Measurements from ENCODE around the gene TJP2.

The TJP2 gene

DNA sequence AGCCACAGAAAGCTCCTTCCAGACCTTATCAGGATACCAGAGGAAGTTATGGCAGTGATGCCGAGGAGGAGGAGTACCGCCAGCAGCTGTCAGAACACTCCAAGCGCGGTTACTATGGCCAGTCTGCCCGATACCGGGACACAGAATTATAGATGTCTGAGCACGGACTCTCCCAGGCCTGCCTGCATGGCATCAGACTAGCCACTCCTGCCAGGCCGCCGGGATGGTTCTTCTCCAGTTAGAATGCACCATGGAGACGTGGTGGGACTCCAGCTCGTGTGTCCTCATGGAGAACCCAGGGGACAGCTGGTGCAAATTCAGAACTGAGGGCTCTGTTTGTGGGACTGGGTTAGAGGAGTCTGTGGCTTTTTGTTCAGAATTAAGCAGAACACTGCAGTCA is 80.1 kb downstream of the TJP2 start:
- TF ChIP-seq, protein P1, sequence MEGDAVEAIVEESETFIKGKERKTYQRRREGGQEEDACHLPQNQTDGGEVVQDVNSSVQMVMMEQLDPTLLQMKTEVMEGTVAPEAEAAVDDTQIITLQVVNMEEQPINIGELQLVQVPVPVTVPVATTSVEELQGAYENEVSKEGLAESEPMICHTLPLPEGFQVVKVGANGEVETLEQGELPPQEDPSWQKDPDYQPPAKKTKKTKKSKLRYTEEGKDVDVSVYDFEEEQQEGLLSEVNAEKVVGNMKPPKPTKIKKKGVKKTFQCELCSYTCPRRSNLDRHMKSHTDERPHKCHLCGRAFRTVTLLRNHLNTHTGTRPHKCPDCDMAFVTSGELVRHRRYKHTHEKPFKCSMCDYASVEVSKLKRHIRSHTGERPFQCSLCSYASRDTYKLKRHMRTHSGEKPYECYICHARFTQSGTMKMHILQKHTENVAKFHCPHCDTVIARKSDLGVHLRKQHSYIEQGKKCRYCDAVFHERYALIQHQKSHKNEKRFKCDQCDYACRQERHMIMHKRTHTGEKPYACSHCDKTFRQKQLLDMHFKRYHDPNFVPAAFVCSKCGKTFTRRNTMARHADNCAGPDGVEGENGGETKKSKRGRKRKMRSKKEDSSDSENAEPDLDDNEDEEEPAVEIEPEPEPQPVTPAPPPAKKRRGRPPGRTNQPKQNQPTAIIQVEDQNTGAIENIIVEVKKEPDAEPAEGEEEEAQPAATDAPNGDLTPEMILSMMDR (conservative IDR thresholded peaks at IDR 0.05; ENCODE audit: low read depth, low read length): no peak
- no peak overlapping the region for H3K4me3 ChIP-seq (ENCODE audit: low read length)
- no peak for DNase-seq (ENCODE audit: low read depth)

DNA sequence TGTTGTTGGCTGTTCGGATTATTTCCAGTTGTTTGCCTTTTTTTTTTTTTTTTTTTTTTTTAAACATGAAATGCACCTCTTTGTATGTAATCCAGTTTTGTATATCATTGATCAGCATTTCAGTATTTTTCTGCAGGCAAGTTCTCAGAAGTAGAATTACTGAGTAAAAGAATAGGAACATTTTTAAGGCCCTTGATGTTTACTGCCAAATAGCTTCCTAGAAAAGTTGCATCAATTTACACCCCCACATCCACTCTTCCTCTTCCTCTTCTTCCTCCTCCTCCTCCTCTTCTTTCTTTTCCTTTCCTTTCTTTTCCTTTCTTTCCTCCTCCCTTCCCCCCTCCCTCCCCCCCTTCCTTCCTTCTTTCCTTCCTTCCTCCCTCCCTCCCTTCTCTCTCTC is 81.5 kb downstream of the TJP2 start:
- H3K4me3 ChIP-seq (ENCODE audit: low read length): no peak overlapping the region
- DNase-seq (ENCODE audit: low read depth): no peak
- TF ChIP-seq, protein P1 (conservative IDR thresholded peaks at IDR 0.05; ENCODE audit: low read depth, low read length): no peak

DNA sequence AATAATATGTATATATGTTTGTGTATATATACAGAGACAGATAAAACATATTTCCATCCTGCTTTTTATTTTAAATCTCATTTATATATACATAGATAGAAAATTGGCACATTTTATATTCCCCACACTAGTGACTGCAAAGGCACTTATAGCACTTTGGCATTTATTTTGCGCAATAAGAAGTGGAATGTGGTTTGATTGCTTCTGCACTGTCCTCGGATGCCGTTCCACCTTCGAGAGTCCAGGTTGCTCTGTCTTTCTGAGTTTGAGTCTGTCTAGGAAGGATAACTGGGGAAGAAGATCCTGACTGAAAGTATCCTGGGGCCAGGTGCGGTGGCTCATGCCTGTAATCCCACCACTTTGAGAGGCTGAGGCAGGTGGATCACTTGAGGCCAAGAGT is 84.5 kb downstream of the TJP2 start:
- DNase-seq (ENCODE audit: low read depth): no peak
- no peak overlapping the region for H3K4me3 ChIP-seq (ENCODE audit: low read length)
- TF ChIP-seq, protein P1 (conservative IDR thresholded peaks at IDR 0.05; ENCODE audit: low read depth, low read length): no peak

DNA sequence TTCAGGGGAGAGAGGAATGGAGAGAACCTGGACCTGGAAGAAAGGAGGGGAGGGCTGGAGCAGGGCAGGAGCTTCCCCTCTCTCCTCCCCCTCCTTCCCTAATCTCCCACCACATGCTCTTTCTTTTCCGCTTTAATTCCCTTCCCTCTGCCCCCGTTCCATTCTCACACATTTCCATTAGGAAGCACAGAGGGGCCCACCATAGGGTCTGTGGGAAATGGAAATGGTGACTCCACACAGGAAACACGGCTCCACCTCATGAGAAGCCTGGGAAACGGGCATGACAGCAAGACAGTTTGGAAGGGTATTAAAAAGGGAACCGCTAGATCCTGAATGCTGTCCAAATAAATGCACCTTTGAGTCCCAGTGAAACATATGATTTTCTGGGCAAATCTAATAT is 86.1 kb downstream of the TJP2 start:
- TF ChIP-seq, protein P1 (conservative IDR thresholded peaks at IDR 0.05; ENCODE audit: low read depth, low read length): no peak
- H3K4me3 ChIP-seq (ENCODE audit: low read length): no peak overlapping the region
- no peak for DNase-seq (ENCODE audit: low read depth)

DNA sequence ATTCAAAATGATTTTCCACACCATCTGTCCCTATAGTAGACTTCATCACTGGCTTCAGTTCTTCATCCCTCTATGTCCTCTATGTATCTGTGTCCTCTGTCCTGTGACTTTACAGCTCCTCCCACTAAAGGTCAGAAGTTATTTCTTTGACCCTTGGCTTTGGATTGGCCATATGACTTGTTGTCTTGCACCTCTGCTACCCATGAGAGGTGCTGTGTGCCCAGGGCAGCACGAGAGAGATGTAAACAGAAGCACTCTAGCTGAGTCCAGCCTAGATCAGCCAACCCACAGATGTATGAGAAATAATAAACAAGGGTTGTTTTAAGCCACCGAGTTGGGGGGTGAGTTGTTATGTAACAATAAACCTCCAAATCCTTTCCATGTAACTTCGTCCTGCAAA is 87.6 kb downstream of the TJP2 start:
- no peak overlapping the region for H3K4me3 ChIP-seq (ENCODE audit: low read length)
- TF ChIP-seq, protein P1 (conservative IDR thresholded peaks at IDR 0.05; ENCODE audit: low read depth, low read length): no peak
- DNase-seq (ENCODE audit: low read depth): no peak

DNA sequence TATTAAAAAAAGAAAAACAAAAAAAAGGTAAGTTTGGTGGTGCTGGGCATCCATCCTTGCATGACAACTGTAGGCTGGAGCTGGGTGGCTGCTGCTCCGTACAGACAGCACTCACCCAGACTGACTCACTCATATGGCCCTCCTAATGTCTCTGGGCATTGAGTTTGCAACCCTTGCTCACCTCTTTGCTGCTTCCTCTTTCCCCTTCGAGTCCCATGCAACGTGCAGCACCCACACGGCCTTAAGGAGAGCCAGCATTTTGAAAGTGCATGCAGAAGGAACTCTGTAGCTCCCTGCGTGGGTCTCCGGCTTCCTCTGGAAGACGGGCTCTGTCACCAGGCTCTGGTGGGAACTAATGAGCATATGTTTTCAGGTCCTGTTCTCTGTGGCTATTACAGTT is 90.4 kb downstream of the TJP2 start:
- H3K4me3 ChIP-seq (ENCODE audit: low read length): no peak overlapping the region
- no peak for DNase-seq (ENCODE audit: low read depth)
- TF ChIP-seq, protein P1 (conservative IDR thresholded peaks at IDR 0.05; ENCODE audit: low read depth, low read length): no peak

DNA sequence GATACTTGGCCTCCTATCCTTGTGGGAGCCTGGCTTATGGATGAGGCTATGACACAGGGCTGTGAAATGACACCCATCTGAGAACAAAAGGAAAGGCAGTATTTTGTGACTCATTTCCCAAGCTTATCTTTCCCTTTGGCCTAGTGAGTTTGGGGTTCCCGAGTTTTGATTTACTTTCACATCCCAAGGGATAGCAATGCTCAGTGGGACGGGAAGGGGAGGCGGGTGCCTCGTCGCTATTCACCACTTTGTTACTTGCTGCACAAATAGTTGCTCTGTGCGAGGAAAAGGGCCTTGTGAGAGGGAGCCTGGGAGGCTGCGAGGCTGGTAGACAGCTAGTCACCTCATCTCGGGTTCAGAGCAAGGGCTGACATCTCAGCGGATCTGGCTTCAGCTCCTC is 91.8 kb downstream of the TJP2 start:
- no peak overlapping the region for H3K4me3 ChIP-seq (ENCODE audit: low read length)
- TF ChIP-seq, protein P1 (conservative IDR thresholded peaks at IDR 0.05; ENCODE audit: low read depth, low read length): no peak
- DNase-seq (ENCODE audit: low read depth): no peak
